HG02623 (cell line): ENCODE measurements around the gene TMED9.
"Not testable (repeated sequence)": the region's sequence is repeated elsewhere in the genome, so short reads cannot be mapped to it uniquely, and the experiment has no call there.

Source experiments
- ATAC-seq: cut with Tn5 transposase; IDR thresholded peaks from one replicate; pipeline ENCODE4 v1.9.1; 2021; ENCODE audit warnings: moderate library complexity; ENCODE audit not compliant: unreplicated experiment

Gene TMED9

DNA sequence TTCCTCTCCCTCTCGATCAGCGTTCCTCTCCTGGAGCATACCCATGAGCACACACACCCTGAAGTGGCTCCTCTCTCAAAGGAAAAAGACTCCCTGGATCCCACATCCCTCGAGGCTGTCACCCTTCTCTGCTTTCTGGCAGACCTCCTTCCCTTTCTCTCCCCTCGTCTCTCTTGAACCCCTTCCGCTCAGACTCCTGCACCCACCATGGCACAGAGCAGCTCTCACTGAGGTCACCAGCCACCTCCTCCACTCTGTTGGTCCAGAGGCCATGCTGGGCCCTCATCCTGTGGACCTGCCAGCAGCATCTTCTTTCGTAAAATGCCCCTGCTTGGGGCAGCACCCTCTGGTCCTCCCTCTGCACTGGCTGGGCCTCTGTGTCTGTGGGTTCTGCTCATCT is 13.7 kb downstream of the TMED9 start:
- no peak for ATAC-seq

DNA sequence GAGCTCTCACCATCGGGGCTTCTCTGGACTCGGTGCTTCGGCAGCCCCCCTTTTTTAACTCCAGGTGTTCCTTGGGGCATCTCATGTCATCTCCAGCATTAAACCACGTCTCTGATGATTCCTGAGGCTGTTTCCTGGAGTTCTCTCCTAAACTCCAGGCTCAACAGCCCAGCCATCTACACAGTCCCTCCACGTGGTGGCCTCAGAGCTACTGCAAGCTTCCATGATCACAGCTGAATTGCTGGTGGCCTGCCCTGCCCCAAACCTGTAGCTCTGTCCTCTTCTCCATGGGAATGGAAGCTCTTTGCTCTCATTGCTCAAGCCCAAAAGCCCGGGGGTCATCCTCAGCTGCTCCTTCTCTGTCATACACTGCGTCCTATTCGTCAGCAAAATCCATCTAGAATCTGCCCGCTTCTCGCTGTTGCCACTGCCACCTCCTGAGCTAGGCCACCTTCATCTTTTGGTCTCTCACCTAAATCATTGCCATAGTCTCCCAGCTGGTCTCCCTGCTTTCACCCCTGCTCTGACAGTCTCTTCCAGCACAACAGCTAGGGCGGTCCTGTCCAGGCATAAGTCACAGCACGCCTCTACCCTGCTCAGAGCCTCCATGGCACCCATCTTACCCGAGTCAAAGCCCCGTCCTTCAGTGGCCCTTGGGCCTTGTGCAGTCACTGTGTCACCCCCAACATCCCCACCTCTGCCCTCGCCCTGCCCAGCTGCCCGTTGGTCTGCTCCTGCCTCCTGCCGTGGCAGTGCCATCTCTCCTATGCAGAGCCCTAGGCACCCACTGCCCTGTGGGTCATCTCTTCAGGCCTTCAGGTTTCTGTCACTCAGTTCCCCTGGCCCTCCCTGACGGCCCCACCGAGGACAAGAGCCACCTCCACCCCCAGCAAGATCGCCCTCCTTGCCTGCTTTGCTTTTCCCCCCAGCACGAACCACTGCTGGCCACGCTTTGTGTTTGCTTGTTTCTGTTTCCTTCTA is 14.4 kb downstream of the TMED9 start:
- no peak for ATAC-seq

- no peak for ATAC-seq
Measured at GRCh38 chr5:177607115-177607451, 15.1 kb downstream of the TMED9 start.

- ATAC-seq, result peak; percentile 48
Measured at GRCh38 chr5:177607452-177608192, 15.6 kb downstream of the TMED9 start.

DNA sequence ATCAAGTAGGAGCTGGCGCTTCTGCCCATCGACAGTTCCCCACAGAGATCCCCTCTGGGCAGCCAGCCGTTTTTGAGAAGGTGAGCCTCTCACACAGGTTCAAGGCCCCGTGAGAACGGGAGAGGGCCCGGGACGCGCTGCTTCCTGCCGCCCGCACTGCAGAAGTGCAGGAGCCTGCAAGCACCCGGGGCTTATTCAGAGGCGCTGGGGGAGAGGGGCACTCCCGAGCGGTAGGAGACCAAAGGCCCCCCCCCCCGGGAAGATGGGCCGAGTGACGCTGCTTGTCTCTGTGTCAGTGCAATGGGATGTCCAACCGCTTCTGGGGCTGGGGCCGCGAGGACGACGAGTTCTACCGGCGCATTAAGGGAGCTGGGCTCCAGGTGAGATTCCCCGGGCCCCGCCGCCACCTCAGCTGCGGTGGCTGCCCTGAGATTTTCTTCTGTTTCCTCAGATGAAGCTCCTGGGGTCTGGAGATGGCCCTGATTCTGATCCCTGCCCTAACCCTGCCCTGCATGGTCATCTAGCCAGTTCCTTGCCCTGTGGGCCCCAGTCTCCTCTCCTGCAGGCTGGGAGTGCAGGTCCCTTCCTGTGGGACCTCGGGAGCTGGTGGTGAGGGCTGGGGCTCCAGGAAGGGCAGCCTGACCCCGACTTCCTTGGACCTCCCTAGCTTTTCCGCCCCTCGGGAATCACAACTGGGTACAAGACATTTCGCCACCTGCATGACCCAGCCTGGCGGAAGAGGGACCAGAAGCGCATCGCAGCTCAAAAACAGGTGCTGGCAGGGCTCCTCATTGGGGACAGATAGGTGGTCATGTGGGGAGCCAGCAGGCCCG is 16.5 kb downstream of the TMED9 start:
- ATAC-seq, result no peak

GRCh38 chr5:177609076-177610059 is 17.4 kb downstream of the TMED9 start:
- ATAC-seq, result no peak

DNA sequence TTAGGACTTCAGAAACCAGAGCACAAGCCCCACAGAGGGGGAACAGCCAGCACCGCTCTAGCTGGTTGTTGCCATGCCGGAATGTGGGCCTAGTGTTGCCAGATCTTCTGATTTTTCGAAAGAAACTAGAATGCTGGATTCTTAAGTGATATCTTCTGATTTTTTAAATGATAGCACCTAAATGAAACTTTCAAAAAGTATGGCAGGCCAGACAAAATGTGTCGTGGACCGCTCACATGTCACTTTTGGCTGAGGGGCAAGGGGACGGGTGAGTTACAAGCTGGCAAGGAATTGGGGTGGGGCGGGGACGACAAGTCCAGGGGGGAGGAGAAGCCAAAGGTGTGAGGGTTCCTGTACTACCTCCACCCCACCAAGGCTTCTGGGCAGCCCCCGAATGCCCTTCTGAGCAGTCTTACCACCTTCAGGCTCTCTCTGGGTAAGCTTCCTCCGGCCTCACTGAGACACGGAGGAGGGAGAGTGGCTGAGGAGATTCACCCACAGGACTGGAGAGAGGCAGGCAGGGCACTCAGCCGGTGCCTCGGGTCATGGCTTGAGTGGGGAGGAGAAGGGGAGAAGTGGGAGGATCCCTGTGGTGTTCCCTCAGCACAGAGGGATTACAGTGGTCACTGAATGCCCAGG is 18.2 kb downstream of the TMED9 start:
- ATAC-seq, result no peak

DNA sequence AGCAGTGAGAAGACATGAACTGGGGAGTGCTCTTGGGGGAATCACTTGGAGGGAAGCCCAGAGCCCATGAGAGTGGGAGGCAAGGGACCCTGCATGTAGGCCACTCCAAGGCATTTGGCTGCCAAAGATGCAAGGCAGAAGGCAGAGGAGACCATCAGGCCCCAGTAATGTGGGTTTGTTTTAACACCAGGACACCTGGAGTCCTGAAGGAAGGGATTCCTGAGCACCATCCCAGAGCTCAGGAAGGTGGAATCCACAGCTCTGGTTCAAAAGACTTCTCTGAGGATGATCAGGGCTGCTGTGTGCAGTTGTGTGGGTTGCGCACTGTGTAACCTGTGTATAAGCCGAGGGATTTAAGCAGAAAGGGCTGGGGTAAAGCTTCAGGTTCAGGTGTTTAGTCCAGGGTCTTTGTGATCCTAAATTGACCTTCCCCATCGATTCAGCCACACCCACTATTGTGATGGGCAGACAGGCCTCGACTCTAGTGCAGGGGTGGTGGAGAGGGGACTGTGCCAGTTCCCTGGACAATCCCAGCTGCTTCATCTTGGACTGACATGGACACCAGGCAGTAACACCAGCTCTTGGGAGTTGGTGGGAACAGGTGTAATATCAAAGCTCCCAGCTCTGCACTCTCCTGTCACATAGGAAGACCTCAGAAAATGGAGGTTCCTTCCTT is 18.9 kb downstream of the TMED9 start:
- ATAC-seq, result no peak

- ATAC-seq, result no peak
Measured at GRCh38 chr5:177611446-177612214, 19.6 kb downstream of the TMED9 start.

- no peak for ATAC-seq
Measured at GRCh38 chr5:177612215-177612673, 20.2 kb downstream of the TMED9 start.

GRCh38 chr5:177620560-177620959 is 28.6 kb downstream of the TMED9 start:
- ATAC-seq, result no peak

DNA sequence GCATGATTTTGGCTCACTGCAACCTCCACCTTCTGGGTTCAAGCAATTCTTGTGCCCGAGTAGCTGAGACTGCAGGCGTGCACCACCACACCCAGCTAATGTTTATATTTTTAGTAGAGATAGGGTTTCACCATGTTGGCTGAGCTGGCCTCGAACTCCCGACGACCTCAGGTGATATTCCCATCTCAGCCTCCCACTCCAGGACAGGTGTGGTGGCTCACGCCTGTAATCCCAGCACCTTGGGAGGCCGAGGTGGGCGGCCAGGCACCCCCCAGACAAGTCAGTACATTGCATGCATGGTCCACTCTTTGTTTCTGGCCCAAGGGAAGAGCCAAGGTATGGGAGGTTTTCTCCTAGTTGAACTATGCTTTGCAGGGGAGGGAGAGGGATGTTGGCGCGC is 32.2 kb downstream of the TMED9 start:
- not testable (repeated sequence) for ATAC-seq

- not testable (repeated sequence) for ATAC-seq
Measured at GRCh38 chr5:177630186-177630585, 38.2 kb downstream of the TMED9 start.

- not testable (repeated sequence) for ATAC-seq
Measured at GRCh38 chr5:177634912-177635311, 42.9 kb downstream of the TMED9 start.

DNA sequence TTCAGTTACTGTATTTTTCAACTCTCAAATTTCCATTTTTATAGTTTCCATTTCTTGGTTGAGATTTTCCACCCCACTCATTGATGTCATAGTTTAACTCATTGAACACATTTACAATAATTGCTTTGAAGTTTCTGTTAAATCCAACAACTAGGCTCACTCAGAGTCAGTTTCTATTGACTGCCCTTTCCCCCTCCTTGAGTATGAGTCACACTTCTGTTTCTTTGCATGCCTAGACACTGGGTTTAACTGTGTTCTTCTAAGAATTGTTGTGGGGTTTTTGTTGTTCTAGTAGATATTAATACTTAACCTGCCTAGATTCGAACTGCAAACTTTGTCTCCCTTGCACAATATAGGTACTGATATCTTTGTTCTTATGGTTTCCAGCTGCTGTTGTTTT is 53.5 kb downstream of the TMED9 start:
- ATAC-seq, result not testable (repeated sequence)
